Uterus (tissue), 2 donors: ENCODE measurements around the gene PPP1R3E.

Experiments used
- CTCF ChIP-seq, 4 experiments: fragments of 200-600 bp in 2 of 4; fragments of 450-650 bp in 2 of 4; sonication (generic) in 2 of 4; IDR thresholded peaks; one replicate each; pipeline ENCODE4 v1.5.1; 2016 to 2019; ENCODE audit warnings: antibody characterized with exemption in 4 of 4, mild to moderate bottlenecking in 2 of 4, moderate library complexity in 1 of 4
- POLR2A ChIP-seq, 2 donors: fragments of 450-650 bp; IDR thresholded peaks; one replicate each; pipeline ENCODE4 v1.6.1; 2016; ENCODE audit warnings: antibody characterized with exemption in 2 of 2, mild to moderate bottlenecking in 1 of 2, moderate library complexity in 1 of 2

- TF ChIP-seq CTCF (IDR thresholded peaks at IDR 0.05) (no peak), POLR2A (IDR thresholded peaks at IDR 0.05) (no peak)
Observed at GRCh38 chr14:23307687-23308644, 5.3 kb upstream of the PPP1R3E start.
